ENCODE measurements around the gene NRM.
"Not testable (repeated sequence)": the region's sequence is repeated elsewhere in the genome, so short reads cannot be mapped to it uniquely, and the experiment has no call there.

Gene NRM

GRCh38 chr6:30719791-30720737, 29.3 kb upstream of the NRM start, which contains the start of gene TUBB:
TSS of gene TUBB (plus strand) at chr6:30720352. CDS start at chr6:30720507, 155 bp downstream.
- Histone ChIP-seq H3K9me3 (ENCODE audit: control insufficient read depth, low read length) (no peaks in the 10 kb centered on the region), H3K27me3 (ENCODE audit: control insufficient read depth, insufficient read depth, low read length, poor library complexity, severe bottlenecking) (no peaks in the 10 kb centered on the region), H3K4me3 (ENCODE audit: insufficient read depth, low read depth, low read length) (peak within 1 kb of the TSS; percentile 100), H3K27ac (ENCODE audit: insufficient read depth, low read depth, low read length, poor library complexity, severe bottlenecking) (peak within 1 kb of the TSS; percentile 98), H3K4me1 (ENCODE audit: control insufficient read depth, insufficient read depth, low read length) (peaks cover 25% of the 10 kb centered on the region), H3K36me3 (ENCODE audit: control insufficient read depth, insufficient read depth, low read length) (peaks cover 23% of the 10 kb centered on the region)
- 0% methylated on average over 37 to 38 of the region's 38 CpGs for WGBS, 2 experiments

GRCh38 chr6:30719356-30719755, 28.6 kb upstream of the NRM start:
- Histone ChIP-seq H3K4me1 (ENCODE audit: control insufficient read depth, insufficient read depth, low read length) (peaks cover 25% of the 10 kb centered on the region), H3K36me3 (ENCODE audit: control insufficient read depth, insufficient read depth, low read length) (peaks cover 20% of the 10 kb centered on the region), H3K9me3 (ENCODE audit: control insufficient read depth, low read length) (no peaks in the 10 kb centered on the region), H3K27me3 (ENCODE audit: control insufficient read depth, insufficient read depth, low read length, poor library complexity, severe bottlenecking) (no peaks in the 10 kb centered on the region), H3K27ac (ENCODE audit: insufficient read depth, low read depth, low read length, poor library complexity, severe bottlenecking) (peak overlapping the region; percentile 93), H3K4me3 (ENCODE audit: insufficient read depth, low read depth, low read length) (peak overlapping the region; percentile 100)
- 4 to 5% methylated on average over 8 of the region's 8 CpGs for WGBS, 2 experiments

- peak overlapping the region; percentile 80 for H3K4me3 ChIP-seq (ENCODE audit: insufficient read depth, low read depth, low read length)
These were observed 27.3 kb upstream of the NRM start for GRCh38 chr6:30717845-30718720.

GRCh38 chr6:30717129-30717844, 26.5 kb upstream of the NRM start, which contains the start of gene MDC1:
TSS of gene MDC1 (minus strand) at chr6:30717281. CDS start at chr6:30715175, 2,106 bp downstream.
- no peaks in the 10 kb centered on the region for H3K9me3 ChIP-seq (ENCODE audit: control insufficient read depth, low read length)
- peaks cover 24% of the 10 kb centered on the region for H3K36me3 ChIP-seq (ENCODE audit: control insufficient read depth, insufficient read depth, low read length)
- no peaks in the 10 kb centered on the region for H3K27me3 ChIP-seq (ENCODE audit: control insufficient read depth, insufficient read depth, low read length, poor library complexity, severe bottlenecking)
- H3K4me3 ChIP-seq (ENCODE audit: insufficient read depth, low read depth, low read length): peak within 1 kb of the TSS; percentile 80
- H3K27ac ChIP-seq (ENCODE audit: insufficient read depth, low read depth, low read length, poor library complexity, severe bottlenecking): peak within 1 kb of the TSS; percentile 92
- peaks cover 13% of the 10 kb centered on the region for H3K4me1 ChIP-seq (ENCODE audit: control insufficient read depth, insufficient read depth, low read length)
- 0% methylated on average over 48 of the region's 48 CpGs for WGBS, 2 experiments

More at GRCh38 chr6:30717845-30718720, 27.3 kb upstream of the NRM start:
- Histone ChIP-seq H3K27ac (ENCODE audit: insufficient read depth, low read depth, low read length, poor library complexity, severe bottlenecking) (peak overlapping the region; percentile 92), H3K36me3 (ENCODE audit: control insufficient read depth, insufficient read depth, low read length) (peaks cover 21% of the 10 kb centered on the region), H3K4me1 (ENCODE audit: control insufficient read depth, insufficient read depth, low read length) (peaks cover 17% of the 10 kb centered on the region)
- H3K27me3 ChIP-seq (ENCODE audit: control insufficient read depth, insufficient read depth, low read length, poor library complexity, severe bottlenecking); H3K9me3 ChIP-seq (ENCODE audit: control insufficient read depth, low read length): not testable (repeated sequence)
- WGBS, 2 experiments: 86 to 88% methylated on average over 35 to 36 of the region's 37 CpGs

- H3K27ac ChIP-seq (ENCODE audit: insufficient read depth, low read depth, low read length, poor library complexity, severe bottlenecking): peak overlapping the region; percentile 71
- peaks cover 29% of the 10 kb centered on the region for H3K36me3 ChIP-seq (ENCODE audit: control insufficient read depth, insufficient read depth, low read length)
- H3K9me3 ChIP-seq (ENCODE audit: control insufficient read depth, low read length): no peaks in the 10 kb centered on the region
- peaks cover 13% of the 10 kb centered on the region for H3K4me1 ChIP-seq (ENCODE audit: control insufficient read depth, insufficient read depth, low read length)
- WGBS, 2 experiments: 1 to 2% methylated on average over 8 of the region's 8 CpGs
- peak overlapping the region; percentile 80 for H3K4me3 ChIP-seq (ENCODE audit: insufficient read depth, low read depth, low read length)
- H3K27me3 ChIP-seq (ENCODE audit: control insufficient read depth, insufficient read depth, low read length, poor library complexity, severe bottlenecking): no peaks in the 10 kb centered on the region
These were observed 26.0 kb upstream of the NRM start for GRCh38 chr6:30716879-30717128.

- Histone ChIP-seq H3K27ac (ENCODE audit: insufficient read depth, low read depth, low read length, poor library complexity, severe bottlenecking) (no peak overlapping the region), H3K4me3 (ENCODE audit: insufficient read depth, low read depth, low read length) (no peak overlapping the region), H3K9me3 (ENCODE audit: control insufficient read depth, low read length) (no peaks in the 10 kb centered on the region), H3K36me3 (ENCODE audit: control insufficient read depth, insufficient read depth, low read length) (peaks cover 46% of the 10 kb centered on the region), H3K27me3 (ENCODE audit: control insufficient read depth, insufficient read depth, low read length, poor library complexity, severe bottlenecking) (no peaks in the 10 kb centered on the region), H3K4me1 (ENCODE audit: control insufficient read depth, insufficient read depth, low read length) (peaks cover 12% of the 10 kb centered on the region)
- WGBS, 2 experiments: 80% methylated on average over 1 of the region's 1 CpG; no CpG with 5 or more reads in 1 of the 2 experiments
These were observed 23.5 kb upstream of the NRM start for GRCh38 chr6:30714263-30714662.

GRCh38 chr6:30712441-30712945, 21.7 kb upstream of the NRM start:
- WGBS, 2 experiments: 95% methylated on average over 7 of the region's 7 CpGs
- Histone ChIP-seq H3K4me3 (ENCODE audit: insufficient read depth, low read depth, low read length) (no peak overlapping the region), H3K27ac (ENCODE audit: insufficient read depth, low read depth, low read length, poor library complexity, severe bottlenecking) (no peak overlapping the region), H3K36me3 (ENCODE audit: control insufficient read depth, insufficient read depth, low read length) (peaks cover 47% of the 10 kb centered on the region), H3K9me3 (ENCODE audit: control insufficient read depth, low read length) (no peaks in the 10 kb centered on the region), H3K4me1 (ENCODE audit: control insufficient read depth, insufficient read depth, low read length) (peaks cover 5% of the 10 kb centered on the region), H3K27me3 (ENCODE audit: control insufficient read depth, insufficient read depth, low read length, poor library complexity, severe bottlenecking) (no peaks in the 10 kb centered on the region)

- H3K4me3 ChIP-seq (ENCODE audit: insufficient read depth, low read depth, low read length): no peak overlapping the region
- peaks cover 5% of the 10 kb centered on the region for H3K4me1 ChIP-seq (ENCODE audit: control insufficient read depth, insufficient read depth, low read length)
- H3K9me3 ChIP-seq (ENCODE audit: control insufficient read depth, low read length): no peaks in the 10 kb centered on the region
- peaks cover 52% of the 10 kb centered on the region for H3K36me3 ChIP-seq (ENCODE audit: control insufficient read depth, insufficient read depth, low read length)
- H3K27me3 ChIP-seq (ENCODE audit: control insufficient read depth, insufficient read depth, low read length, poor library complexity, severe bottlenecking): no peaks in the 10 kb centered on the region
- WGBS, 2 experiments: 97 to 100% methylated on average over 1 of the region's 1 CpG
- no peak overlapping the region for H3K27ac ChIP-seq (ENCODE audit: insufficient read depth, low read depth, low read length, poor library complexity, severe bottlenecking)
These were observed 21.1 kb upstream of the NRM start for GRCh38 chr6:30711758-30712380.

GRCh38 chr6:30709101-30709868, 18.5 kb upstream of the NRM start:
- Histone ChIP-seq H3K4me1 (ENCODE audit: control insufficient read depth, insufficient read depth, low read length) (no peaks in the 10 kb centered on the region), H3K4me3 (ENCODE audit: insufficient read depth, low read depth, low read length) (no peak overlapping the region), H3K27ac (ENCODE audit: insufficient read depth, low read depth, low read length, poor library complexity, severe bottlenecking) (no peak overlapping the region), H3K36me3 (ENCODE audit: control insufficient read depth, insufficient read depth, low read length) (peaks cover 54% of the 10 kb centered on the region), H3K9me3 (ENCODE audit: control insufficient read depth, low read length) (no peaks in the 10 kb centered on the region), H3K27me3 (ENCODE audit: control insufficient read depth, insufficient read depth, low read length, poor library complexity, severe bottlenecking) (no peaks in the 10 kb centered on the region)
- 85 to 90% methylated on average over 2 of the region's 2 CpGs for WGBS, 2 experiments

Data from ectodermal cell (in vitro differentiated cells).